C4-2B (cell line): ENCODE results near the gene GRIP2.

Experiments
- H3K27ac ChIP-seq: fragments of 450-650 bp; 2 replicates; pipeline ENCODE4 v1.5.1; 2017
- CTCF ChIP-seq: fragments of 450-650 bp; conservative IDR thresholded peaks from 2 replicates; pipeline ENCODE4 v1.5.1; 2017; ENCODE audit warnings: mild to moderate bottlenecking
- ZFX ChIP-seq: fragments of 450-650 bp; IDR thresholded peaks from 2 replicates; pipeline ENCODE4 v1.6.1; 2017

Gene GRIP2

DNA sequence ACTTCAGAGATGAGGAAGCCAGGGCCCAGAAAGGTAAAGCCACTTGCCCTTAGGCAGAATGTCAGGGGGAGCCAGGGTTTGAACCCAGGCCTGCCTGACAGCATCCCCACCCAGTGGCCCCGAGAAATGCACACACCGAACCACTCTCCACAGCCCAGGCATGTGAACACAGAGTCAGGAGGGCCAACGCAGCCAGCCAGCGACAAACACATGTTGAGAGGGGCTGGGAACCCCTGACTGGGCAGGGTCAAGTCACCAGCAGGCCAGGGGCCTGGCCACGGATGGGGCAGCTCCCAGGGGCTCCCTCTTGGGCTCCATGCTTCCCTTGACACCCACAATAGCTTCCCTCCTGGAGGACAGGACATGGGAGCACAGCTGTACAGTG, 5.1 kb upstream of the GRIP2 start:
- no peak overlapping the region for H3K27ac ChIP-seq
- TF ChIP-seq CTCF = no peak
- no peak for TF ChIP-seq ZFX

GRCh38 chr3:14544282-14545250, 4.4 kb upstream of the GRIP2 start:
- H3K27ac ChIP-seq = no peak overlapping the region
- TF ChIP-seq CTCF (no peak), ZFX (no peak)

DNA sequence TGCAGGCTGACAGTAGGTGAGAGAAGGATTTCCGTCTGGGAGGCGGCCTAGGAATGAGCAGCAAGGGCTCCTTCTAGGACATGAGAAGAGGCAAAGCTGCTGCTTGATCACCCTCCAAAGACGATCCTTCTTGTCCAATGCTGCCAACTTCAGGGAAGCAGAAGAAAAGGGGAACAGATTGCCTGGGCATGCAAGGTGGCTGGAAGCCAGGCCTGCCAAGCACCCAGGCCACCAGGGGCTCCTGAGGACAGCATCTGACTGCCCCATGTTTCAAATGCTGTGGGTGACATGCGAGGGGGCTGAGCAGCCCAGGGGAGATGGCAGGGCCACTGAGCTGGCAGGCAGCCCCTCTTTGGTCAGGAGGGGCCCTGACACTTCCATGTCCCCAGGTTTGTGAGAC, 3.3 kb upstream of the GRIP2 start:
- TF ChIP-seq CTCF = no peak
- TF ChIP-seq ZFX = no peak
- H3K27ac ChIP-seq = no peak overlapping the region

- TF ChIP-seq ZFX (no peak), CTCF (no peak)
- H3K27ac ChIP-seq = no peak overlapping the region
Observed at GRCh38 chr3:14542656-14543055, 2.5 kb upstream of the GRIP2 start.

GRCh38 chr3:14541646-14542045, 1.5 kb upstream of the GRIP2 start:
- no peak overlapping the region for H3K27ac ChIP-seq
- TF ChIP-seq ZFX (no peak), CTCF (no peak)

DNA sequence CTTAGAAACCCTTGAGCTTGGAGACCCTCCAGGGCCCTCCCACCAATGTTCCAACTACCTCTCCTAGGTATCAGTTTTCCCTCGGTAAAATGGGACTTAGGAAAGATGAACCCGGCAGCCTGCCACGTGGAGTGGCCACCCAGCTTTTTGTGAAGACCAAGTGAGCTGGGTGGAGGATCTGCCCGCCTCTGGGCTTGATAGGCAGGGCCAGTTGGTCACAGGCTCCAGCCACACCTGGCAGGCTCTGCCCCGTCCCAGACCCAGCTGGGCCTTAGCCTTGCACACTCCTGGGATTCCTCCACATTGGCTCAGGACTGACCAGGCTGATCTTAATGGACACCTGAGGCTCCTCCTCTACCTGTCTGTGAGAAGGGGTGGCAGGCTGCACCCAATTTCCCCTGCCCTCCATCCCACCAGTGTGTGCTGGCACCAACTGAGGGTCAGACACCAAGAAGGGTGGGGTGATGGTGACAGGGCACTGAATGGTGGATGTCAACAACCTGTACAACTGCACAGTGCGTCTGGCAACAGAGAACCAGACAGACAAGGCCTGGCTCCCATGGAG, 761 bp upstream of the GRIP2 start:
- TF ChIP-seq ZFX = no peak
- TF ChIP-seq CTCF = no peak
- no peak overlapping the region for H3K27ac ChIP-seq

GRCh38 chr3:14539384-14539741, 779 bp downstream of the GRIP2 start:
- no peak overlapping the region for H3K27ac ChIP-seq

More at GRCh38 chr3:14539384-14539741, 779 bp downstream of the GRIP2 start:
- no peak for TF ChIP-seq ZFX
